H1 (cell line): ENCODE measurements around the gene THOC5. TPM values are rescaled to one million over a fixed set of nuclear protein-coding genes. Genes with fewer than 3 reads are reported as not detected.

Source experiments
- CTCF ChIA-PET: fragments of 300-600 bp; sonication (Branson Sonifier 250); formaldehyde crosslinking; loops from one replicate; lab custom pipeline; 2021; ENCODE audit not compliant: partially characterized antibody; lab: Charles Lee
- POLR2A ChIA-PET: fragments of 300-600 bp; sonication (Branson Sonifier 250); formaldehyde crosslinking; loops from one replicate; lab custom pipeline; 2021; ENCODE audit warnings: inconsistent platforms; ENCODE audit not compliant: partially characterized antibody; lab: Charles Lee
- DNase-seq, 2 experiments: peaks; one replicate each; pipeline versions ENCODE4 v3.0.0 to v3.0.0-alpha.2; 2010 to 2022; ENCODE audit warnings: low spot score in 2 of 2, low read depth in 1 of 2, mixed read lengths in 1 of 2
- FAIRE-seq: peaks from 2 replicates; lab custom pipeline; 2011; peaks lifted over from hg19 to GRCh38; lab: Jason Lieb, UNC
- H2AFZ ChIP-seq: 2 replicates; pipeline ENCODE4 v1.8.1; 2012; ENCODE audit warnings: low read length, inconsistent platforms
- H2AK5ac ChIP-seq: 2 replicates; pipeline ENCODE4 v1.6.1; 2013; ENCODE audit warnings: low read depth, low read length
- H2BK120ac ChIP-seq: replicated peaks from 2 replicates; pipeline ENCODE3; 2013; ENCODE audit warnings: low read depth, low read length, inconsistent platforms
- H2BK12ac ChIP-seq: 2 replicates; pipeline ENCODE4 v1.6.1; 2013; ENCODE audit warnings: low read depth, low read length
- H2BK15ac ChIP-seq: 2 replicates; pipeline ENCODE4 v1.6.1; 2013; ENCODE audit warnings: low read length
- H2BK20ac ChIP-seq: 2 replicates; pipeline ENCODE4 v1.6.1; 2013; ENCODE audit warnings: low read length
- H2BK5ac ChIP-seq: 2 replicates; pipeline ENCODE4 v1.6.1; 2013; ENCODE audit warnings: low read depth, low read length
- H3K14ac ChIP-seq: 2 replicates; pipeline ENCODE4 v1.6.1; 2013; ENCODE audit warnings: inconsistent platforms; ENCODE audit not compliant: insufficient read length
- H3K18ac ChIP-seq: 2 replicates; pipeline ENCODE4 v1.6.1; 2013; ENCODE audit warnings: low read length; ENCODE audit errors: extremely low read depth
- H3K23ac ChIP-seq: 2 replicates; pipeline ENCODE4 v1.6.1; 2013; ENCODE audit warnings: inconsistent platforms; ENCODE audit not compliant: insufficient read length
- H3K23me2 ChIP-seq: 2 replicates; pipeline ENCODE4 v1.6.1; 2013; ENCODE audit warnings: low read depth, low read length
- H3K27ac ChIP-seq: 2 replicates; pipeline ENCODE4 v1.6.1; 2011; ENCODE audit warnings: low read depth, low read length, inconsistent platforms
- H3K27me3 ChIP-seq, 4 experiments: replicated peaks in 1 of 4; 1 replicate in 1 of 4; 2 replicates in 3 of 4; pipeline versions ENCODE4 v1.6.1 to v1.8.1; 2011 to 2013; ENCODE audit warnings: low read length in 3 of 4, mild to moderate bottlenecking in 3 of 4, inconsistent platforms in 2 of 4, mixed read lengths in 2 of 4, moderate library complexity in 1 of 4; ENCODE audit not compliant: control insufficient read depth in 3 of 4, insufficient read depth in 3 of 4; ENCODE audit errors: extremely low read depth in 1 of 4
- H3K36me3 ChIP-seq, 4 experiments: 2 replicates each; pipeline versions ENCODE4 v1.6.1 to v1.8.1; 2011 to 2013; ENCODE audit warnings: mild to moderate bottlenecking in 4 of 4, low read length in 3 of 4, moderate library complexity in 2 of 4, control low read depth in 1 of 4, inconsistent platforms in 1 of 4; ENCODE audit not compliant: insufficient read depth in 4 of 4, control insufficient read depth in 2 of 4
- H3K4ac ChIP-seq: replicated peaks from 2 replicates; pipeline ENCODE3; 2013; ENCODE audit warnings: low read length, low read depth, mixed read lengths, inconsistent platforms; ENCODE audit not compliant: insufficient read length
- H3K4me1 ChIP-seq, 4 experiments: replicated peaks in 1 of 4; 1 replicate in 1 of 4; 2 replicates in 3 of 4; pipeline versions ENCODE4 v1.6.1 to v1.8.1; 2011 to 2013; ENCODE audit warnings: low read length in 3 of 4, inconsistent platforms in 2 of 4, mixed read lengths in 1 of 4; ENCODE audit not compliant: insufficient read depth in 4 of 4, control insufficient read depth in 3 of 4
- H3K4me2 ChIP-seq, 2 experiments: 2 replicates each; pipeline versions ENCODE4 v1.6.1 to v1.8.1; 2011 to 2013; ENCODE audit warnings: low read depth in 2 of 2, low read length in 2 of 2, control low read depth in 1 of 2, inconsistent platforms in 1 of 2, mild to moderate bottlenecking in 1 of 2; ENCODE audit not compliant: insufficient read depth in 1 of 2
- H3K4me3 ChIP-seq, 4 experiments: fragments of 200-600, 300-600 bp in 1 of 4; sonication (generic), shearing (Covaris generic), sonication (Bioruptor Twin) in 1 of 4; 2 replicates each; pipeline versions ENCODE4 v1.5.1 to v1.8.1; 2011 to 2016; ENCODE audit warnings: low read length in 4 of 4, low read depth in 3 of 4, control low read depth in 2 of 4, inconsistent platforms in 2 of 4, mild to moderate bottlenecking in 2 of 4, mixed read lengths in 1 of 4, moderate library complexity in 1 of 4; ENCODE audit not compliant: insufficient read depth in 2 of 4; ENCODE audit errors: extremely low read depth in 1 of 4
- H3K56ac ChIP-seq: replicated peaks from 2 replicates; pipeline ENCODE3; 2013; ENCODE audit warnings: low read depth, mild to moderate bottlenecking, mixed read lengths, low read length, inconsistent platforms; ENCODE audit not compliant: insufficient read length
- H3K79me1 ChIP-seq: 2 replicates; pipeline ENCODE4 v1.6.1; 2013; ENCODE audit warnings: low read depth, low read length, control low read depth
- H3K79me2 ChIP-seq, 2 experiments: 2 replicates each; pipeline versions ENCODE4 v1.6.1 to v1.8.1; 2012 to 2013; ENCODE audit warnings: low read length in 2 of 2, mild to moderate bottlenecking in 2 of 2, inconsistent platforms in 1 of 2; ENCODE audit not compliant: insufficient read depth in 2 of 2, control insufficient read depth in 1 of 2
- H3K9ac ChIP-seq, 4 experiments: replicated peaks in 1 of 4; 1 replicate in 1 of 4; 2 replicates in 3 of 4; pipeline versions ENCODE4 v1.6.1 to v1.8.1; 2011 to 2013; ENCODE audit warnings: low read depth in 3 of 4, low read length in 3 of 4, control low read depth in 2 of 4, mild to moderate bottlenecking in 2 of 4, moderate library complexity in 2 of 4, inconsistent platforms in 1 of 4; ENCODE audit errors: extremely low read depth in 1 of 4
- H3K9me3 ChIP-seq, 2 experiments: 2 replicates each; pipeline versions ENCODE4 v1.6.1 to v1.8.1; 2012 to 2013; ENCODE audit warnings: mild to moderate bottlenecking in 2 of 2, moderate library complexity in 2 of 2, control low read depth in 1 of 2, inconsistent platforms in 1 of 2, low read depth in 1 of 2, low read length in 1 of 2, mixed read lengths in 1 of 2; ENCODE audit not compliant: insufficient read depth in 2 of 2
- H4K20me1 ChIP-seq, 2 experiments: replicated peaks in 1 of 2; 2 replicates each; pipeline versions ENCODE3 to v1.8.1; 2011 to 2013; ENCODE audit warnings: inconsistent platforms in 2 of 2, low read length in 2 of 2, mild to moderate bottlenecking in 1 of 2; ENCODE audit not compliant: insufficient read depth in 2 of 2, control insufficient read depth in 1 of 2
- H4K5ac ChIP-seq: 2 replicates; pipeline ENCODE4 v1.6.1; 2013; ENCODE audit warnings: low read length, low read depth, mixed read lengths, inconsistent platforms; ENCODE audit not compliant: insufficient read length
- H4K8ac ChIP-seq: 2 replicates; pipeline ENCODE4 v1.8.0; 2013; ENCODE audit warnings: mild to moderate bottlenecking, moderate library complexity, low read length, inconsistent platforms; ENCODE audit not compliant: insufficient read depth; ENCODE audit errors: extremely low read depth
- H4K91ac ChIP-seq: replicated peaks from 2 replicates; pipeline ENCODE3; 2013; ENCODE audit warnings: low read length, mixed read lengths, inconsistent platforms; ENCODE audit not compliant: insufficient read length
- WGBS, 2 experiments: shearing (Covaris generic) in 1 of 2; methylation state at CpG; one replicate each; pipeline versions ENCODE4 v1.1.6 to v1.1.7; 2013 to 2015; ENCODE audit warnings: low lambda C conversion rate in 2 of 2, mixed read lengths in 2 of 2, inconsistent platforms in 1 of 2, low coverage in 1 of 2, missing lambda C conversion rate in 1 of 2; ENCODE audit not compliant: insufficient replicate concordance in 2 of 2, insufficient coverage in 1 of 2, insufficient read length in 1 of 2; ENCODE audit errors: extremely low coverage in 1 of 2, missing lambda C conversion rate in 1 of 2; 5-methylcytosine and 5-hydroxymethylcytosine counted together
- polyA plus RNA-seq, 7 experiments: library from polyadenylated mRNA; depleted of rRNA in 3 of 7; stranded (reverse) in 5 of 7; unstranded in 2 of 7; fragments of >200 nt in 5 of 7; fragments of 200-250 nt in 2 of 7; gene quantifications; 1 replicate in 5 of 7; 2 replicates in 1 of 7; 4 replicates in 1 of 7; pipeline versions ENCODE4 v1.2.1 to v1.2.3, GENCODE V29; 2011 to 2013; ENCODE audit warnings: missing spikeins in 2 of 7, mixed read lengths in 2 of 7
- total RNA-seq: library from RNA; stranded (reverse); fragmentation: NEBNext Ultra II Directional; extraction: Animal tissue kit (Norgen Biotek cat#: 25700); gene quantifications from 2 replicates; pipeline ENCODE4 v1.2.1, GENCODE V29; 2021

THOC5 gene
- total and polyA plus RNA-seq, 2 of the 8 experiments (the other 6 are each of a cell fraction or from before 2014, with no cell fraction given): 27.7 to 65.7 TPM

- CTCF ChIA-PET: interaction anchor here (0.5 to 3.7 kb wide), 23 partner anchors 12 to 544 kb away, joined by 3 to 47 read pairs (median 4); no protein-coding TSS in a partner anchor
- Histone ChIP-seq H3K23ac (no peak overlapping the region), H4K8ac (no peak overlapping the region), H3K9ac (no peak overlapping the region), H2BK15ac (no peak overlapping the region), H2BK120ac (no peak overlapping the region), H3K14ac (no peak overlapping the region), H3K56ac (no peak overlapping the region), H2BK20ac (no peak overlapping the region), H3K23me2 (no peaks in the 10 kb centered on the region), H3K27me3 (no peaks in the 10 kb centered on the region), H3K4me2 (no peak overlapping the region), H4K5ac (no peak overlapping the region), H2BK5ac (no peak overlapping the region), H4K91ac (no peak overlapping the region), H2AK5ac (no peak overlapping the region), H3K9me3 (no peaks in the 10 kb centered on the region), H3K36me3 (peaks cover 20 to 75% (median 51%) of the 10 kb centered on the region in 4 experiments), H3K4me1 (no peaks in the 10 kb centered on the region), H3K18ac (no peak overlapping the region), H3K27ac (no peak overlapping the region), H4K20me1 (peaks cover 2 to 4% of the 10 kb centered on the region in 2 experiments), H3K79me1 (no peaks in the 10 kb centered on the region), H3K4ac (no peak overlapping the region), H3K79me2 (no peaks in the 10 kb centered on the region), H2AFZ (no peak overlapping the region), H2BK12ac (no peak overlapping the region), H3K4me3 (no peak overlapping the region)
- FAIRE-seq: no peak
- POLR2A ChIA-PET: interaction anchor here (1.2 to 1.7 kb wide), 2 partner anchors 13 to 29 kb away, joined by 3 to 6 read pairs; partner anchors contain the start of gene THOC5
- DNase-seq: no peak
- 92% methylated on average over 2 of the region's 2 CpGs; no CpG with 5 or more reads in 1 of the 2 experiments for WGBS, 2 experiments
Measured at GRCh38 chr22:29523761-29524160, 29.8 kb downstream of the THOC5 start.
